Upper lobe of left lung (tissue), 6 donors: Measurements from ENCODE around the gene IMPACT. TPM values are rescaled to one million over a fixed set of nuclear protein-coding genes. Genes with fewer than 3 reads are reported as not detected.

Experiments
- ATAC-seq, 2 donors: fragments of 200-7000 bp; cut with Tn5 transposase; one replicate each; pipeline ENCODE4 v1.9.1; 2022; ENCODE audit warnings: mild to moderate bottlenecking in 2 of 2, moderate library complexity in 2 of 2; ENCODE audit not compliant: low FRiP score in 2 of 2
- DNase-seq, 2 donors: peaks; one replicate each; pipeline ENCODE4 v3.0.0-alpha.2; 2019 to 2020
- H3K27ac ChIP-seq, 4 donors: fragments of 200-600 bp; sonication (generic); one replicate each; pipeline ENCODE4 v1.5.1; 2016 to 2019
- H3K27me3 ChIP-seq, 4 donors: fragments of 200-600 bp; sonication (generic); one replicate each; pipeline ENCODE4 v1.5.1; 2017 to 2019
- H3K36me3 ChIP-seq, 4 donors: fragments of 200-600 bp; sonication (generic); one replicate each; pipeline ENCODE4 v1.5.1; 2016 to 2019
- H3K4me1 ChIP-seq, 4 donors: fragments of 200-600 bp; sonication (generic); one replicate each; pipeline ENCODE4 v1.5.1; 2018 to 2019
- H3K4me3 ChIP-seq, 4 donors: fragments of 200-600 bp; sonication (generic); one replicate each; pipeline ENCODE4 v1.5.1; 2017 to 2019; ENCODE audit warnings: mild to moderate bottlenecking in 2 of 4, moderate library complexity in 1 of 4
- H3K9me3 ChIP-seq, 4 donors: fragments of 200-600 bp; sonication (generic); one replicate each; pipeline ENCODE4 v1.5.1; 2018 to 2019
- EP300 ChIP-seq, 4 donors: sonication (generic); formaldehyde crosslinking; IDR thresholded peaks; one replicate each; pipeline ENCODE4 v1.5.1; 2017; ENCODE audit warnings: antibody characterized with exemption in 4 of 4, control low read depth in 2 of 4
- POLR2A ChIP-seq, 4 donors: fragments of 450-650 bp; IDR thresholded peaks; one replicate each; pipeline ENCODE4 v1.5.1; 2016 to 2017; ENCODE audit warnings: antibody characterized with exemption in 4 of 4, mild to moderate bottlenecking in 2 of 4
- POLR2AphosphoS5 ChIP-seq, 2 donors: sonication (generic); formaldehyde crosslinking; IDR thresholded peaks; one replicate each; pipeline ENCODE4 v1.5.1; 2017; ENCODE audit warnings: antibody characterized with exemption in 2 of 2
- WGBS, 2 donors: methylation state at CpG; one replicate each; pipeline ENCODE4 v1.1.5; 2017 to 2018; 5-methylcytosine and 5-hydroxymethylcytosine counted together
- total RNA-seq, 6 donors: library from RNA; depleted of rRNA in 4 of 6; stranded (reverse); fragments of >200 nt in 4 of 6; gene quantifications; one replicate each; pipeline versions ENCODE4 v1.1.0 to v1.2.1, GENCODE V29; 2016 to 2021
- TF ChIP-seq, protein P1 (sequence below), 6 experiments: fragments of 450-650 bp in 4 of 6; fragments of 200-600 bp in 2 of 6; sonication (generic) in 2 of 6; IDR thresholded peaks; one replicate each; pipeline ENCODE4 v1.5.1; 2016 to 2019; ENCODE audit warnings: antibody characterized with exemption in 6 of 6
- donor health status: DM: no; HTN: no; CAD: no; lungs with moderate emphysema.
- donor health status: DM: no; HTN: yes; CAD: no; lungs with severe emphysema.

The IMPACT gene
- total RNA-seq, 6 donors from 2014 or later: 4.6 to 40.8 (median 18.2) TPM

DNA sequence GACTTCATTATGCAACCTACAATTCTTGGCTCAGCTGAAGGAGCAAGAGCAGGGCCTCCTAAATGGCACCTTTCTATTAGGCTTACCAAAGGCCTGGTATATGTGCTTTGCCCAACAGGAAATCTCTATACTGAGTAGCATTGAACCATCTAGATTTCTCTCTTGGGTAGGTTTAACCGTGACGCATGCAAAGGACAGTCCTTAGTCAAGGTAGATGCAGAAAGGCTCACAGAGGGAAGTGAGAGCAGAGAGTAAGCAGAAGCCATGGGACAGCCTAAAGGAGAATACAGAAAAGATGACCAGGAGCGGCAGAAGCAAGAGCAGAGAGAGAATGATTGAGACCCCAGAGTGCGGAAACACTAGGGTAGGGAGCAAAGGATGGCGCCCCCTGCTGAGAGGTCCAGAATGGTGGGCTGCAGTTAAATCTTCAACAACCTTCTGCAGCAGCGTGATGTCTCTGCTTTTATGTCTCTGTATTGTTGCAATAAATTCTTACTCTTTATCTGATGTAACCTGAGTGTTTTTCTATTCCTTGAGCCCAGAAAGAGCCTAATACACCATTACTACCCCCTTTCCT, 24.2 kb upstream of the IMPACT start:
- no peak for ATAC-seq
- WGBS, 2 donors: 79 to 86% methylated on average over 6 of the region's 6 CpGs
- peaks cover 0 to 6% (median 4%) of the 10 kb centered on the region in 4 donors for H3K4me1 ChIP-seq
- H3K4me3 ChIP-seq: no peak overlapping the region
- no peak overlapping the region for H3K27ac ChIP-seq
- no peaks in the 10 kb centered on the region for H3K27me3 ChIP-seq
- no peaks in the 10 kb centered on the region for H3K9me3 ChIP-seq
- no peak for DNase-seq
- H3K36me3 ChIP-seq: no peaks in the 10 kb centered on the region
- TF ChIP-seq POLR2A (IDR thresholded peaks at IDR 0.05): no peak
- no peak for TF ChIP-seq POLR2AphosphoS5 (IDR thresholded peaks at IDR 0.05)
- TF ChIP-seq EP300 (IDR thresholded peaks at IDR 0.05): no peak
- TF ChIP-seq, protein P1, sequence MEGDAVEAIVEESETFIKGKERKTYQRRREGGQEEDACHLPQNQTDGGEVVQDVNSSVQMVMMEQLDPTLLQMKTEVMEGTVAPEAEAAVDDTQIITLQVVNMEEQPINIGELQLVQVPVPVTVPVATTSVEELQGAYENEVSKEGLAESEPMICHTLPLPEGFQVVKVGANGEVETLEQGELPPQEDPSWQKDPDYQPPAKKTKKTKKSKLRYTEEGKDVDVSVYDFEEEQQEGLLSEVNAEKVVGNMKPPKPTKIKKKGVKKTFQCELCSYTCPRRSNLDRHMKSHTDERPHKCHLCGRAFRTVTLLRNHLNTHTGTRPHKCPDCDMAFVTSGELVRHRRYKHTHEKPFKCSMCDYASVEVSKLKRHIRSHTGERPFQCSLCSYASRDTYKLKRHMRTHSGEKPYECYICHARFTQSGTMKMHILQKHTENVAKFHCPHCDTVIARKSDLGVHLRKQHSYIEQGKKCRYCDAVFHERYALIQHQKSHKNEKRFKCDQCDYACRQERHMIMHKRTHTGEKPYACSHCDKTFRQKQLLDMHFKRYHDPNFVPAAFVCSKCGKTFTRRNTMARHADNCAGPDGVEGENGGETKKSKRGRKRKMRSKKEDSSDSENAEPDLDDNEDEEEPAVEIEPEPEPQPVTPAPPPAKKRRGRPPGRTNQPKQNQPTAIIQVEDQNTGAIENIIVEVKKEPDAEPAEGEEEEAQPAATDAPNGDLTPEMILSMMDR (IDR thresholded peaks at IDR 0.05): no peak

DNA sequence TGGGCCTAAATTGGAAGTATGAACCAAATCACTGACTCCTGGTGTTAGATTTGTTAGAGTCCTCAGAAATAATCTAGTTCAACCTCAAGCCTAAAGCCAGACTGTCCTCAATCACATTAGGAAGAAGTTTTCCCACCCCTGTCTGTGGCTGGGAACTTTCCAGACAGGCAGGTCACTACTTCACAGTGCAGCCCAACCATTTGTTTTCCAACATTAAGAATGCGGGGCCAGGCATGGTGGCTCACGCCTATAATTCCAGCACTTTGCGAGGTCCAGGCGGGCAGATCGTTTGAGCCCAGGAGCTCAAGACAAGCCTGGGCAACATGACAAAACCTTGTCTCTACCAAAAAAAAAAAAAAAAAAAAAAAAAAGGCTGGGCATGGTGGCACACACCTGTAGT, 23.4 kb upstream of the IMPACT start:
- DNase-seq (no peak), ATAC-seq (no peak)
- H3K27ac ChIP-seq: no peak overlapping the region
- H3K36me3 ChIP-seq: no peaks in the 10 kb centered on the region
- H3K4me3 ChIP-seq: no peak overlapping the region
- no peak for TF ChIP-seq POLR2A (IDR thresholded peaks at IDR 0.05)
- TF ChIP-seq POLR2AphosphoS5 (IDR thresholded peaks at IDR 0.05): no peak
- no peak for TF ChIP-seq EP300 (IDR thresholded peaks at IDR 0.05)
- TF ChIP-seq, protein P1 (IDR thresholded peaks at IDR 0.05): no peak
- WGBS, 2 donors: 84 to 89% methylated on average over 2 to 5 of the region's 5 CpGs
- no peaks in the 10 kb centered on the region for H3K27me3 ChIP-seq
- no peaks in the 10 kb centered on the region for H3K9me3 ChIP-seq
- peaks cover 0 to 5% (median 4%) of the 10 kb centered on the region in 4 donors for H3K4me1 ChIP-seq

DNA sequence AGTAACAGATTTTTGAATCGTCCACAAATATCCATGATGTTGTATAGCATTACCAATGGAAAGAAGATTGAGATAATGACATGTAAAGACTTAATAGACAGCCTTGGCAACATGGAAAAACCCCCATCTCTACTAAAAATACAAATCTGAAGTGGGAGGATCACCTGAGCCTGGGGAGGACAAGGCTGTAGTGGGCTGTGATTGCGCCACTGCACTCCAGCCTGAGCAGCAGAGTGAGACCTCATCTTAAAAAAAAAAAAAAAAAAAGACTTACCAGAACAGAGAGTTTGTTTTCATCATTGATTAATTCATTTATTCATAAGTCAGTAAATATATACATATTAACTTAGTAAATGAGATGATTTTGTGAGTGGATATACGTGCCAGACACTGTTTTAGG, 21.9 kb upstream of the IMPACT start:
- TF ChIP-seq, protein P1 (IDR thresholded peaks at IDR 0.05): no peak
- TF ChIP-seq EP300 (IDR thresholded peaks at IDR 0.05) (no peak), POLR2A (IDR thresholded peaks at IDR 0.05) (no peak), POLR2AphosphoS5 (IDR thresholded peaks at IDR 0.05) (no peak)
- Histone ChIP-seq H3K4me3 (no peak overlapping the region), H3K4me1 (no peaks in the 10 kb centered on the region), H3K9me3 (no peaks in the 10 kb centered on the region), H3K36me3 (no peaks in the 10 kb centered on the region), H3K27me3 (no peaks in the 10 kb centered on the region), H3K27ac (no peak overlapping the region)
- DNase-seq: peak in 1 of 2 donors; percentile 26
- ATAC-seq: no peak
- WGBS, 2 donors: 79 to 82% methylated on average over 3 of the region's 3 CpGs

DNA sequence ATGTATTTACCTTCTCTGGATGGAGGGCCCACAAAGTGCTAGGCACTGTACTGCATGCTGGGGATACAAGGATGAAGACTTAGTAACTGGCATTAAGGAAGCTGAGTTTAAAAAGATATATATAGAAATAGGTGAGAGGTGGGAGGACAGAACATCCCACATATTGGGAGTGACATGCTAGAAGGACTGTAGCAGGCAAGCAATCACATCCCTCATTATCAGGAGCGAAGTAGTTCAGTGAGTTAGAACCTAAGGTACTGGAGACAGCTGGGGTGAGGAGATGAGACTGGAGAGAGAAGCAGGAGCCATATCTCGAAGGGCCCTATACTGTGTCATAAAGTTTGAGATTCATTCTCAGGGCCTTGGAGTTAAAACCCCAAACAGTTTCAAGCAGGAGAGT, 18.0 kb upstream of the IMPACT start:
- DNase-seq (no peak), ATAC-seq (no peak)
- 89 to 95% methylated on average over 2 of the region's 2 CpGs for WGBS, 2 donors
- Histone ChIP-seq H3K9me3 (no peaks in the 10 kb centered on the region), H3K36me3 (no peaks in the 10 kb centered on the region), H3K4me3 (no peak overlapping the region), H3K27ac (no peak overlapping the region), H3K27me3 (no peaks in the 10 kb centered on the region), H3K4me1 (no peaks in the 10 kb centered on the region)
- TF ChIP-seq EP300 (IDR thresholded peaks at IDR 0.05): no peak
- TF ChIP-seq POLR2AphosphoS5 (IDR thresholded peaks at IDR 0.05): no peak
- no peak for TF ChIP-seq POLR2A (IDR thresholded peaks at IDR 0.05)
- TF ChIP-seq, protein P1 (IDR thresholded peaks at IDR 0.05): no peak

DNA sequence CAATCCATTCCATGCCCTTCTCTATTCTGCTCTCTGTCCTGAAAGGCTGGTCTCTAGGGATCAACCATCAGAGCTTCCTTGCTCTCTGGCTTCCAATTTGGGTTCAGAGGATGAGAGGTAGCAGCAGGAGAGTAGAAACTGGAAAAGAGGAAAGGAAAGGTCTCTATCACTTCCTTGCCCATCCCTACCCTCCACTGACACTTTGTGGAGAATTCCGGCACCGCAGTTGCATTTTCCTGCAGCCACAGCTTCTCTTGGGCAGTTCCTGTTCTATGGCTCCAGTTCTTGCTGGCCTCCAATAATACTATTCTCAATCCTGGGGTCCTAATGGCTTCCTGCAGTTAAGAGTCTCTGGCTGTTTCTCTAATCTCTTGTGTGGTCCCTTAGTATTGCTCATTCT, 13.3 kb upstream of the IMPACT start:
- ATAC-seq (no peak), DNase-seq (no peak)
- WGBS, 2 donors: 56 to 69% methylated on average over 2 of the region's 2 CpGs
- H3K4me3 ChIP-seq: no peak overlapping the region
- H3K4me1 ChIP-seq: no peaks in the 10 kb centered on the region
- no peaks in the 10 kb centered on the region for H3K36me3 ChIP-seq
- H3K27ac ChIP-seq: no peak overlapping the region
- no peaks in the 10 kb centered on the region for H3K9me3 ChIP-seq
- no peak for TF ChIP-seq EP300 (IDR thresholded peaks at IDR 0.05)
- no peak for TF ChIP-seq POLR2A (IDR thresholded peaks at IDR 0.05)
- TF ChIP-seq, protein P1 (IDR thresholded peaks at IDR 0.05): no peak
- no peak for TF ChIP-seq POLR2AphosphoS5 (IDR thresholded peaks at IDR 0.05)
- H3K27me3 ChIP-seq: no peaks in the 10 kb centered on the region
